GM18505 (cell line): ENCODE data around the gene AVP.
A peak's percentile ranks its signal among the peaks of the same experiment; 100 is the strongest.
"Not testable (repeated sequence)": the region's sequence is repeated elsewhere in the genome, so short reads cannot be mapped to it uniquely, and the experiment has no call there.

ENCODE experiments used
- ATAC-seq: cut with Tn5 transposase; IDR thresholded peaks from one replicate; pipeline ENCODE4 v1.9.1; 2021; ENCODE audit not compliant: unreplicated experiment
- POLR2A ChIP-seq: IDR thresholded peaks from 4 replicates; pipeline ENCODE4 v1.6.1; 2011; ENCODE audit warnings: borderline replicate concordance; ENCODE audit not compliant: insufficient read depth, insufficient read length; ENCODE audit errors: extremely low read depth

AVP gene

DNA sequence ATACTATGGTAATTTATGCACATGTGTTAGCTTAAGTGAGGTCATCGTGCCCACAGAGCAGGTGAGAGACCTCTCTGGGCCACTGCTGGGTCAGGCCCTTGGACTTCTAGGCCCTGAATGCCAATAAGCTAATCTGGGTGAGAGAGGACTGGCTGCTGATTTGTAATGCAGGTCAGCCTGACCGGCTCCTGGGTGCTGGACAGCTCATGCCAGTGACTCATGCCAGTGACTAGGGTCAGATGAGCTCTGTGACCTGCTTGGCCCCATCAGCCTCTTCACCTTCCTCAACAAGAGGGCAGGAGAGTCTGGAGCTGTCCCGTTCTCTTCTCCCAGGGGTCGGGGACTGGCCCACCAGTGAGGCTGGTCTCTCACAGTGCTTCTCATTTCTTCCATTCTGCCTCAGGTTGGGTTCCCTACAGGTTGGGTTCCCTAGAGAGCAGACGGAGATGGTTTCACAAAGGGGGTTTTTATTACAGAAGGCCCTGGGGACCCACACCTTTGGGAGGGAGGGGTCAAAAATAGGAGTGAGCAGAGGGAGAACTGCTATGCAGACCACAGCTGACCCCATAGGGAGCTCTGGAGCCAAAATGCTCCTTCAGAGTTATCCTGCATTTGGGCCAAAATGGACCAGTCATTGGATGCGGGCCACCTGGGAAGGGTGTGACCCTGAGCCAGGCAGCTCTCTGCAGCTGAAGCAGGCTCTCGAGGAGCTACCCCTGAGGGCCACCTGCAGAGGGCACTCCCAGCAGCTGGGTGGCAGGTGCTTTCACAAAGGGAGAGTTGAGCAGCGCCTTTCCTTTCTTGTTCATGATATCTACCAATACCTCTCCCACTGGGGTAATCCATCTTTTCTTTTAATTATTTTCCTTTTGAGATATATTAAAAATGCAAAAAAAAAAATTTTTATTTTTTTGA lies 15.3 kb downstream of the AVP start:
- TF ChIP-seq POLR2A = no peak
- no peak for ATAC-seq

DNA sequence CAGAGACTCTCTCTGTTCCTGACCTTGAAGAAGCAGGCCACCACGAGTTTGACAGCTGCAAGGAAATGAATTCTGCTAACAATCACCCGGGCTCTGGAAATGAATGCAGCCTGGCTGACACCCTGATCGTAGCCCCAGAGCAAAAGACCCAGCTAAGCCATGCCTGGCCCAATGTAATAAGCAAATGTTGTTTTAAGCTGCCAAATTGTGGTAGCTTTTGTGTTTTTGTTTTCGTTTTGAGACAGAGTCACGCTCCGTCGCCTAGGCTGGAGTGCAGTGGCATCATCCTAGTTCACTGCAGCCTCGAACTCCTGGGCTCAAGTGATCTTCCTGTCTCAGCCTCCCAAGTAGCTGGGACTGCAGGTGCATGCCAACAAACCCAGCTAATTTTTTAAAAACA lies 16.4 kb downstream of the AVP start:
- ATAC-seq = peak; percentile 42
- TF ChIP-seq POLR2A = no peak

DNA sequence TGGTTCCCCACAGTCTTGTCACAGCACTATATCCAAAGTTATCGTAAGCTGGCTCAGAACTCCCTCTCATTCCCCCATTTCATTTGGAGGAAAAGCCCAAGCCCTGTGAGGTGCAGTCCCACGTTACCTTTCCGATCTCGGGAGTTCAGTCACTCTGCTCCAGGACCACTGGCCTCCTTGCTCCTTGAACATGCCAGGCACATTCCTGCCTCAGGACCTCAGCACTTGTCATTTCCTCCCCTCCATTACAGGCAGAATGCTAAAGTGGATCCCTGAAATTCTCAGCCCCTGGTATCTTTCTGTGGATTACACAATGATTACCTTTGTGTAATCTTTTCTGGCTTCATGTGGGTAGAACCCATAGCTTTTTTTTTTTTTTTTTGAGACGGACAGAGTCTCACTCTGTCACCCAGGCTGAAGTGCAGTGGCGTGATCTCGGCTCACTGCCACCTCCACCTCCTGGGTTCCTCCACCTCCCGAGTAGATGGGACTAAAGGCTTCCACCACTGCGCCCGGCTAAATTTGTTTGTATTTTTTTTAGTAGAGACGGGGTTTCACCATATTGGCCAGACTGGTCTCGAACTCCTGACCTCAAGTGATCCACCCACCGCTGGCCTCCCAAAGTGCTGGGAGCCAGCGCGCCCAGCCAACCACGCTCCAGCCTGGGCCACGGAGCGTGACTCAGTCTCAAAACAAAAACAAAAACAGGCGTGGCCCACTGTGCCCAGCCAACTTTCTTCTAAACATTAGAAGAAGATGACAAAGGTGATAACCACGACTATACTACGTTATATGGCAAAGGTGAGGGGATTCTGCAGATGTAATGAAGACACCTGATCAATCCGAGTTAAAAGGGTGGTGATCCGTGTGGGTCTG lies 17.1 kb downstream of the AVP start:
- peak; percentile 41 for ATAC-seq
- no peak for TF ChIP-seq POLR2A

DNA sequence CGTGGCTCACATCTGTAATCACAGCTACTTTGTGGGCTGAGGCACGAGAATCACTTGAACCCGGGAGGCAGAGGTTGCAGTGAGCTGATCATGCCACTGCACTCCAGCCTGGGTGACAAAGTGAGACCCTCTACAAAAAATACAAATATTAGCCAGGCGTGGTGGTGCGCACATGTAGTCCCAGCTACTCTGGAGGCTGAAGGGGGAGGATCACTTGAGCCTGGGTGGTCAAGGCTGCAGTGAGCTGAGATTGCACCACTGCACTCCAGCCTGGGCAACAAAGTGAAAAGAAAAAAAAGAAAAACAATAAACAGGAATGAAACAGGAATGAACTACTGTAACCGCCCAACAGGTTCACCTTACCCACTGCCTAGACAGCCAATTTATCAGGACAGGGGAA lies 20.4 kb downstream of the AVP start:
- not testable (repeated sequence) for ATAC-seq

DNA sequence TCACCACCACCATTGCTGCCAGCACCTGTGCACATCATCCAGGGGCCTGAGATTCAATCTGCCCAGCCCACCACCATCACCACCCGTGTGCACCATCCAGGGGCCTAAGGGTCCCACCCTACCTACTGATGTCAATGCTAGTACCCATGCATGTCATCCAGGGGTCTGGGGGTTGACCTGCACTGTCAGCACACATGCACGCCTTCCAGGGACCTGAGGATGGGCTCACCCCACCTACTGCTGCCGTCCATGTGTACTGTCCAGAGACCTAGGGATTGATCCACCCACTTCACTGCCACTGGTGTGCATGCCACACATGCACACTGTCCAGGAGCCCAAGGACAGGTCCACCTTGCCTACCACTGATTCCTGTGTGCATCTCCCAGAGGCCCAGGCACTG lies 25.0 kb downstream of the AVP start:
- TF ChIP-seq POLR2A = no peak
- no peak for ATAC-seq

DNA sequence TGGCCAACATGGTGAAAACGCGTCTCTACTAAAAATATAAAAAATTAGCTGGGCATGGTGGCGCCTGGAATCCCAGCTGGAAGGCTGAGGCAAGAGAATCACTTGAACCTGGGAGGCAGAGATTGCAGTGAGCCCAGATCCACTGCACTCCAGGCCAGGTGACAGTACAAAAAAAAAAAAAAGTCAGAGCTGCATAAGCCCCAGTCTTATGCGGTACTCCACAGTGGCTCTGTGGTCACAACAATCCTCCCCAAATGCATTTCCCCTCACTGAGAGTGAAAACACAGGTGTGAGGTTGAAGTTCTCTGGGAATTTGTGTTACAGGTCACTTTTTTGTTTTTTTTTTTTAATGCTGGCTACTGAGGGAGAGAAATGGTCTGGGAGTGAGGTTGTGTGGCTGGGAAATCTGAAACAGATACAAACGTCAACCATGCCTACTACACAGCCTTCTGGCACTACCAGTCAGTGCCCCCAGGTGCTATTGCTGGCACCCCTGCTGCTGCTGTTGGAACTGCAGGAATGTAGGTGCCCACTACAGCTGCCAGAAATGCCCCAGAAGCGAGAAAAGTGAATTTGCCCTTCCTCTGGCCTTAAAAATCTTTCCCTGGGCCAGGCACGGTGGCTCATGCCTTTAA lies 33.0 kb downstream of the AVP start:
- no peak for ATAC-seq
- TF ChIP-seq POLR2A = no peak

DNA sequence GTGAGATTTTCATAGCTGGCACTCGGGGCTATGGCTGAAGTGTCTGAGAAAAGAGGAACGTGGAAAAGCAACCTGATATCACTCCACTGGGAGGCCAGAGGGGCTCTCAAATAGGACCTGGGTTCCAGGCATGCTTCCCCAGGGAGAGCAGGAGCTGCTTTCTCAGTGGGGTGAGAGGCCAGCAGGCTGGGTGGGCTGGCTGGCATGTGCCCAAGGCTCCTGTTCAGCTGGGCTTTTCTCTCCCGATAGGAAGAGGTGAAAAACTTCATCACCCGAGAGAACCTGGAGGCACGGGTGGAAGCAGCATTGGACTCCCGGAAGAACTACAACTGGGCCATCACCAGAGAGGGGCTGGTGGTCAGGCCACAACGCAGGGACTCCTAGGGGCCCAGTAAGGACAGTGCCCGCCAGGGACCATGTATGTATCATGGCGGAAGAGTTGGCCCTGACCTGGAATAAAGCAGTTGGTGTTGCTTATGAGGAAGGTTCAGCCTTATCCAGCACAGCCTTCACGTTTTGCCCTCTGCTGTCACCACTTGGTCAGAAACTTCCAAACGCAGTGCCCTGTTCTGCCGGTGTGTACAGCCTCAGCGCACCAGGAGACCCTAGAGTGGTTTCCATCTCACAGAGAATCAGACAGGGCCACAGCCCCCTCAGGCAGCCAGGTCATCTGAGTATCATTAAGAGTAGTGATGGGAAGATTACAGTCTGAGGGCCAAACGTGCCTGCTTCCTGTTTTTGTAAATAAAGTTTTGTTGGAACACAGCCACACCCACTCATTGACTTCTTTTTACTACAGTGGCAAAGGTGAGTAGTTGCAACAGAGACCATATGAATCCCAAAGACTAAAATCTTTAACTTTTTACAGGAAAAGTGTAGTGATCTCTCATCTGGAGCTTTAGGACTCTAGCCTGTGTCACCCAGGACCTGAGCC lies 36.8 kb downstream of the AVP start:
- ATAC-seq = no peak
- no peak for TF ChIP-seq POLR2A

DNA sequence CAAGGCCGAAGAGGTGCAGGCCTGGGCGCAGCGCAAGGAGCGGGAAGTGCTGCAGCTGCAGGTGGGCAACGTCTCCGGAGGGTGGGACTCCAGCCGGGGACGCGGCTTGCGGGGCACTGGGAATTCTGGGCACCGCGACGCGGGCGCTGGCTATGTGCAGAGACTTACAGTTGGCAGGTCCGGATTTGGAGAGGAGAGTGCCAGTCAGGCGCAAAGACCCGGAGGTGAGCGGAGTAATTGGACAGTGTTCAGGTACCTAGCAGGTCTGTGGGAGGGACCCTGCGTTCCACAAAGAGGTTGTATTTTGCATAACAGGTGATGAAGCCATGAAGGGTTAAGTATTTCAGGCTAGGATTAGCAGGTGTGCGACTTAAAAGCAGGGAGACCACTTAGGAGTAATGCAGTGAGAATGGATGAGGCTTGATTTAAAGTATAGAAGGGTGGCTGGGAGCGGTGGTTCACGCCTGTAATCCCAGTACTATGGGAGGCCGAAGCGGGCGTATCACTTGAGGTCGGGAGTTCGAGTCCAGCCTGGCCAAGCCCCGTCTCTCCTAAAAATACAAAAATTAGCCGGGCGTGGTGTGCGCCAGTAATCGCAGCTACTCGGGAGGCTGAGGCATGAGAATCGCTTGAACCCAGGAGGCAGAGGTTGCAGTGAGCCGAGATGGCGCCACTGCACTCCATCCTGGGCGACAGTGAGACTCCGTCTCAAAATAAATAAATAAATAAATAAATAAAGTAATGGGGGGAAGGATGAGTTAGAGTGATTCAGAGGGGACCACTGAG lies 37.7 kb downstream of the AVP start:
- no peak for ATAC-seq
- TF ChIP-seq POLR2A = no peak

DNA sequence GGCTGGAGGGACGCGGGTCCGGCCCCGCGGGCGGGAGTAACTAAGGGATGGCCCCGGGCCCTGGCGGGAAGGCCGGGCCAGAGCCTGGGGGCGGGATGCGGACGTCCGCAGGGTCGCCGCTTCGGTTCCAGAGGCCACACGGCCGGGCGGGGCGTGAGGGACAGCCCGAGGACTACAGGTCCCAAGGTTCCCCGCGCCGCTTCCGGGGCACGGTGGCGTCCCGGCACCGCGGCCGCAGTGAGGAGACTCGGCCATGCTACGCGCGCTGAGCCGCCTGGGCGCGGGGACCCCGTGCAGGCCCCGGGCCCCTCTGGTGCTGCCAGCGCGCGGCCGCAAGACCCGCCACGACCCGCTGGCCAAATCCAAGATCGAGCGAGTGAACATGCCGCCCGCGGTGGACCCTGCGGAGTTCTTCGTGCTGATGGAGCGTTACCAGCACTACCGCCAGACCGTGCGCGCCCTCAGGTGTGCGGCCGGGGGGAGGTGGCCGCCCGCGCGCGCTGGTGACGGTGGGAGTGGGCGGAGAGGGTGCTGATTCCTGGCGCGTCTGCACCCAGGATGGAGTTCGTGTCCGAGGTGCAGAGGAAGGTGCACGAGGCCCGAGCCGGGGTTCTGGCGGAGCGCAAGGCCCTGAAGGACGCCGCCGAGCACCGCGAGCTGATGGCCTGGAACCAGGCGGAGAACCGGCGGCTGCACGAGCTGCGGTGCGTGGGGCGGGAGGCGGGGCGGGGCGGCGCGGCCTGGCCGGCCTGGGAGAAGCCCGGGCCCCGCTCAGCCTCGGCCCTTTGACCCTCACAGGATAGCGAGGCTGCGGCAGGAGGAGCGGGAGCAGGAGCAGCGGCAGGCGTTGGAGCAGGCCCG lies 38.5 kb downstream of the AVP start, which contains the start of gene MRPS26:
MRPS26 (plus strand) TSS at position 237 of the 861 bp plus-strand sequence; CDS start at position 254, 17 bp downstream.
- peak; percentile 76 for TF ChIP-seq POLR2A
- peak; percentile 93 for ATAC-seq

DNA sequence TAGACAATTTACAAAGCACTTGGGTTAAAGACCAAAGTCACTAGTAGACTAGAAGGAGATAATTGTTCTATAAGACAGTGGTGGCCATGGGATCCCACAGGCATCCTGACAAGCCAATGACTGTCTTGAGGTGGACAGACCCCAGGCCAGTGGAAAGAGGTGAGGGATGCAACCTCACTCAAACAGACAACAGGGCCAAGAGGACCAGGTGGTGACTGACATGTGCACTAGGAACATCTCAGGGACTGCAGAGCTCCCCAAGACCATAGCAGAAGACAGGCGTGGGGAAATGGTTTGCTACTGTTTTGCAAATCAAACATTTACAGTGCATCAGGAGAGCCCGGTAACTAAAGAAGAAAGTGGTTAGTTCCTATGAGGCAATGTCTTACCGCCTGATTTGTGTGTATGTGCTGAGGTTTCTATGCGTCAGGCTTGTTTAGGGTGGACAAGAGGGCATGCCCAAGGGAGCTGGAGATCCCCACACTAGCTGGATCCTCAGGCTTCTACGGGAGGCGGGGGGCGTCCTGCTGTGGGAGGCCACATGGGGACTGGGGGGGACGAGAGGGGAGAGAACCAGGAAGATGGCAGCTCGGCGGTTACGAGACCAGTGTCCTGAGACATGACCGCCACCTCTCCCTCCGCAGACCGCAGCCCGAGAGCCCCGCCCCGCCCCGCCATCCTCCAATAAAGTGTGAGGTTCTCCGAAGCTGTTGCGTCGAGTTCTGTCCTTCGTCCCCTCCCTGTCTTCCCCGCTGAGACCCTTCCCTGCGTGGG lies 39.3 kb downstream of the AVP start:
- peak; percentile 33 for ATAC-seq
- no peak for TF ChIP-seq POLR2A

DNA sequence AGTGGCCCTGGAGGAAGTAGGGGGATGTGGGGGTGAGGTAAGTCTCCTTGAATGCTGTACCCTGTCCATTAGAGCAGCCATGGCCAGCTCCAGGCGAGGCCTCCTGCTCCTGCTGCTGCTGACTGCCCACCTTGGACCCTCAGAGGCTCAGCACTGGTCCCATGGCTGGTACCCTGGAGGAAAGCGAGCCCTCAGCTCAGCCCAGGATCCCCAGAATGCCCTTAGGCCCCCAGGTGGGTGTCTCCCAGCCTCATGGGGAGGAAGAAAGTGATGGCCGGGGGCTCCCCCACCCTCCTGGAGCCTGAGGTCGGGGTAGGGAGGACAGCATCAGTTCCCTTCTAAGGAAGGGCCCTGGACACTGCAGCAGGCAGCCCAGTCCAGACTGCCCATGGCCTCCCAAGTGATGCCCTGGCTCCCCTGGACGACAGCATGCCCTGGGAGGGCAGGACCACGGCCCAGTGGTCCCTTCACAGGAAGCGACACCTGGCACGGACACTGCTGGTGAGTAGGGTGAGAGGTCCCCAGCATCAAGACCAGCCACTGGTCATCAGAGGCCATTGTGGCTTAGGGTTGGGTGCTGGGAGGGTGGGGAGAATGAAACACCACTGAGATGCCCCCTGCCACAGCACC lies 40.1 kb downstream of the AVP start:
- TF ChIP-seq POLR2A = no peak
- no peak for ATAC-seq
